ENCODE measurements around the gene RPS6KB1. TPM values are rescaled to one million over a fixed set of nuclear protein-coding genes. Genes with fewer than 3 reads are reported as not detected.

The RPS6KB1 gene
- polyA plus RNA-seq (23.4 and 25.3 TPM in 2 replicates), polyA minus RNA-seq (34.1 and 37.5 TPM in 2 replicates)

GRCh38 chr17:59892924-59893675 is at the start of gene RPS6KB1, which contains the start of gene TUBD1:
TSS of gene RPS6KB1 (plus strand) at chr17:59893121. CDS start at chr17:59893185, 64 bp downstream.
TSS of gene TUBD1 (minus strand) at chr17:59892943. CDS start at chr17:59891002, 1,941 bp downstream.
- peak within 1 kb of the TSS; percentile 84 for H3K9ac ChIP-seq (ENCODE audit: low read length)
- H3K36me3 ChIP-seq (ENCODE audit: insufficient read depth, low read length), result no peaks in the 10 kb centered on the region
- peaks cover 46% of the 10 kb centered on the region for H3K79me2 ChIP-seq (replicated peaks; ENCODE audit: insufficient read depth, low read length)
- no peaks in the 10 kb centered on the region for H3K27me3 ChIP-seq (ENCODE audit: insufficient read depth, low read depth, low read length)
- peak within 1 kb of the TSS; percentile 78 for H3K27ac ChIP-seq (ENCODE audit: low read length)
- H3F3A ChIP-seq (ENCODE audit: insufficient read depth, low read length, poor library complexity, severe bottlenecking), result no peaks in the 10 kb centered on the region
- TF ChIP-seq TAF1 (IDR thresholded peaks at IDR 0.05; ENCODE audit: low read depth) (peak; percentile 78), CTCF (IDR thresholded peaks at IDR 0.05; ENCODE audit: poor library complexity, severe bottlenecking) (no peak), EP300 (conservative IDR thresholded peaks at IDR 0.05; ENCODE audit: poor library complexity, severe bottlenecking) (peak; percentile 14), MXI1 (conservative IDR thresholded peaks at IDR 0.05; ENCODE audit: poor library complexity, severe bottlenecking) (peak; percentile 91), EZH2 (IDR thresholded peaks at IDR 0.05; ENCODE audit: borderline replicate concordance, insufficient read depth, low read length, poor library complexity, severe bottlenecking) (no peak), SMC3 (conservative IDR thresholded peaks at IDR 0.05; ENCODE audit: poor library complexity) (no peak), REST (IDR thresholded peaks at IDR 0.05; ENCODE audit: borderline replicate concordance) (peak; percentile 43), RAD21 (conservative IDR thresholded peaks at IDR 0.05) (no peak), POLR2AphosphoS5 (IDR thresholded peaks at IDR 0.05) (peak; percentile 96)
- no peaks in the 10 kb centered on the region for H3K9me2 ChIP-seq (ENCODE audit: insufficient read depth, low read length)
- peak within 1 kb of the TSS; percentile 87 for H2AFZ ChIP-seq (ENCODE audit: low read depth, low read length)
- H3K4me2 ChIP-seq (ENCODE audit: low read length), result peak within 1 kb of the TSS; percentile 91
- H3K4me3 ChIP-seq (ENCODE audit: low read length), result peak within 1 kb of the TSS; percentile 96
- H3K9me3 ChIP-seq (ENCODE audit: low read length), result no peaks in the 10 kb centered on the region
- no peaks in the 10 kb centered on the region for H4K20me1 ChIP-seq (ENCODE audit: insufficient read depth)

GRCh38 chr17:59844884-59845594 is 47.9 kb upstream of the RPS6KB1 start:
- no peaks in the 10 kb centered on the region for H3K9me2 ChIP-seq (ENCODE audit: insufficient read depth, low read length)
- no peaks in the 10 kb centered on the region for H3K9me3 ChIP-seq (ENCODE audit: low read length)
- no peaks in the 10 kb centered on the region for H3K79me2 ChIP-seq (replicated peaks; ENCODE audit: insufficient read depth, low read length)
- no peaks in the 10 kb centered on the region for H3F3A ChIP-seq (ENCODE audit: insufficient read depth, low read length, poor library complexity, severe bottlenecking)
- TF ChIP-seq EP300 (conservative IDR thresholded peaks at IDR 0.05; ENCODE audit: poor library complexity, severe bottlenecking), result no peak
- no peak for TF ChIP-seq CTCF (IDR thresholded peaks at IDR 0.05; ENCODE audit: poor library complexity, severe bottlenecking)
- no peak for TF ChIP-seq POLR2AphosphoS5 (IDR thresholded peaks at IDR 0.05)
- no peak for TF ChIP-seq TAF1 (IDR thresholded peaks at IDR 0.05; ENCODE audit: low read depth)
- no peak for TF ChIP-seq SMC3 (conservative IDR thresholded peaks at IDR 0.05; ENCODE audit: poor library complexity)
- TF ChIP-seq MXI1 (conservative IDR thresholded peaks at IDR 0.05; ENCODE audit: poor library complexity, severe bottlenecking), result no peak
- TF ChIP-seq RAD21 (conservative IDR thresholded peaks at IDR 0.05), result no peak
- no peak for TF ChIP-seq REST (IDR thresholded peaks at IDR 0.05; ENCODE audit: borderline replicate concordance)
- no peak for TF ChIP-seq EZH2 (IDR thresholded peaks at IDR 0.05; ENCODE audit: borderline replicate concordance, insufficient read depth, low read length, poor library complexity, severe bottlenecking)
- H3K36me3 ChIP-seq (ENCODE audit: insufficient read depth, low read length), result no peaks in the 10 kb centered on the region
- H3K4me3 ChIP-seq (ENCODE audit: low read length), result no peak overlapping the region
- H4K20me1 ChIP-seq (ENCODE audit: insufficient read depth), result no peaks in the 10 kb centered on the region
- H3K27me3 ChIP-seq (ENCODE audit: insufficient read depth, low read depth, low read length), result no peaks in the 10 kb centered on the region
- no peak overlapping the region for H3K9ac ChIP-seq (ENCODE audit: low read length)
- no peak overlapping the region for H3K27ac ChIP-seq (ENCODE audit: low read length)
- no peak overlapping the region for H2AFZ ChIP-seq (ENCODE audit: low read depth, low read length)
- no peak overlapping the region for H3K4me2 ChIP-seq (ENCODE audit: low read length)

Data from neural cell (in vitro differentiated cells).